Rectal smooth muscle tissue (tissue), 1 donor: ENCODE data around the gene PCARE.

Experiments used
- H3K27ac ChIP-seq: one replicate; pipeline ENCODE4 v1.7.0; 2013; ENCODE audit warnings: low read depth, low read length, inconsistent platforms
- H3K27me3 ChIP-seq: one replicate; pipeline ENCODE4 v1.7.0; 2013; ENCODE audit warnings: low read length; ENCODE audit not compliant: control insufficient read depth, insufficient read depth
- H3K36me3 ChIP-seq: one replicate; pipeline ENCODE4 v1.7.0; 2013; ENCODE audit warnings: low read length; ENCODE audit not compliant: control insufficient read depth, insufficient read depth
- H3K4me1 ChIP-seq: one replicate; pipeline ENCODE4 v1.7.0; 2013; ENCODE audit warnings: low read length; ENCODE audit not compliant: control insufficient read depth, insufficient read depth
- H3K4me3 ChIP-seq: one replicate; pipeline ENCODE4 v1.7.0; 2013; ENCODE audit warnings: low read length
- H3K9ac ChIP-seq: one replicate; pipeline ENCODE4 v1.7.0; 2013; ENCODE audit warnings: low read length

The PCARE gene

DNA sequence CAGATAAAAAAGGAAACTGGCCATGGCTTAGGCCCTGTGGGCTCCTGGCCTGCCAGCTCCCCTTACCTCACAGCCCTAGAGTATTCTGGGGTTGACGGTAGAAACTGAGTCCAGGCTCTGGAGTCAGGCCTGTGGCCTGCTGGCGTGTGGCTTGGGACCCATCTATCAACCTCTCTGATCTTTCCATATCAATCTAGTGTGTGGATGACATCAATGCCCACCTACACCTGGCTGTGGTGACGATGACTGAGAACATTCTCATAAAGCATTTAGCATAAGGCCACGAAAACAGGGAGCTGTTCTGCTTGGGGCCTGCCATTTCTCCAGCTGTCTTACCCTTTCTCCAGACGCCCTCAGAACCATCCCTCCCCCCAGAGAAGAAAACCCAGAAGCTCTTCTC, 17.9 kb downstream of the PCARE start:
- H3K27ac ChIP-seq, result no peak overlapping the region
- H3K9ac ChIP-seq, result no peak overlapping the region
- H3K36me3 ChIP-seq, result no peaks in the 10 kb centered on the region
- peaks cover 10% of the 10 kb centered on the region for H3K4me1 ChIP-seq
- H3K27me3 ChIP-seq, result no peaks in the 10 kb centered on the region
- no peak overlapping the region for H3K4me3 ChIP-seq

DNA sequence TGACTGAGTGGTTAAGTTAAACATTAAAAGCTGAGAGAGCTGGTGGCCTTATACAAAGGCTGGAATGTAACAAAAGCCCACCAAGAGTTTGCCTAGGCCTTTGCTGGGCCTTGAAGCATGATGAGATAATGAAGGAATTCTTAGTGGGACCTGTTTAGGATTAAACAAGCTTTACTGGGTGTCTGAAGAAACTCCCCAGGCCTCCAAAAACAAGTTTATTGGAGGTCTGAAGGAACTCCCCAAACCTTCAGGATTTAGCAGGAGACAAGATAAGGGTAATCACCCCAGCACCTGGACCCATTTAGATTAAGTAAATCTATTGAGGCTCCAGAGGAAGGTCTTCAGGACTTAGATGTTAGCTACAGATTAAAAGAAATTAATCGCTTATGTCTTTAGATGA, 18.7 kb downstream of the PCARE start:
- Histone ChIP-seq H3K36me3 (no peaks in the 10 kb centered on the region), H3K9ac (no peak overlapping the region), H3K27ac (no peak overlapping the region), H3K27me3 (no peaks in the 10 kb centered on the region), H3K4me3 (no peak overlapping the region), H3K4me1 (peaks cover 10% of the 10 kb centered on the region)

DNA sequence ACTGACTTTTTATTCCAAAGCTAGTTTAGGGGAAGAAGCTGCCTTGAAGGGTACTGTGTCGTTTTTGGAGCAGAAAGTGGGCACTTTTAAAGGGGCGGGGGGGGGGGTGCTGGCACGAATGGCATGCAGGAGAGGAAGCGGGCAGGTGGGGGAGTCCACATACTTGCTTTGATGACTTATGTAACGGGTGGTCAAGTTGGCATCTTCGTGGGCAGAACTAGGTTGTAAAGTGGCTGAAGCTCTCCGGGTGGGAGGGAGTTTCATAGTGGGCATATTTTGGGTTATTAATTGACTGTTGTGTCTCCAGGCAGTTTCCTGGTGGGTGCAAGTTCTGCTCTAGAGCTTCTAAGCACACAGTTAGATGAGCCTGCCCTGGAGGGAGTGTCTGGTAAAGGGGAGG, 19.9 kb downstream of the PCARE start:
- H3K27me3 ChIP-seq, result no peaks in the 10 kb centered on the region
- no peak overlapping the region for H3K9ac ChIP-seq
- H3K27ac ChIP-seq, result no peak overlapping the region
- H3K36me3 ChIP-seq, result no peaks in the 10 kb centered on the region
- H3K4me3 ChIP-seq, result no peak overlapping the region
- H3K4me1 ChIP-seq, result peaks cover 10% of the 10 kb centered on the region

DNA sequence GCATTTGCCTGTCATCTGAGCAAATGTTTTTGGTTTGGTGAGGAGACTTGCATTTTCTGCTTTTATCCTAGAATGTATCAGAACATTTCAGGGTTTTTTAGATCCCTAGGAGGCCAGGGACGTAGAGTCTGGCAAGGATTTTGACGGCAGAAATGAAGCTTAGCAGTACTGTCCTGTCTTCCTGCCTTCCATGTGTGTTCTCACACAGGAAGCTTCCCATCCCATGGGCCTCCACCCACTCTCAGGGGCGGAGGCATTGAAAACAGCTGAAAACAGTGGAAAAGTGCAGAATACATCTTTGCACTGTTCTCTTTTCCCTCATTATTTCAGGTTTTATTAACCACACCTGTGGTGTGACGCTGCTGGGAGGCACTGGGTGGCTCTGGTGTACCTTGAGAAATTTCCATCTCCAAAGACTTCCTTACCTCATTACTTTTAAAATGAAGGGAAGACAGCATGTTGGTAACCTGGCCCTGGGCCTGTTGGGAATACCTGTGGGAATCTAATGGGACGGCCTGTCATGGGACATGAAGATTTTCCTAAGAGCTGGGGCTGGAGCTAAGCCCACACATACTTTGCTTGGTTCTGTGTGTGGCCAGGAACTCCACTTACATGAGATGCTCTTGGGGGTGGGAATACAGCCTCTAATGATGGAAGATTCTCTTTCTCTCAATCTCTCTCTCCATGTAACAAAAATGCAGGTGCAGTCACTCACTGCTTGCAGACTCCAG, 20.5 kb downstream of the PCARE start:
- Histone ChIP-seq H3K27ac (no peak overlapping the region), H3K4me1 (peaks cover 10% of the 10 kb centered on the region), H3K4me3 (no peak overlapping the region), H3K9ac (no peak overlapping the region), H3K36me3 (no peaks in the 10 kb centered on the region), H3K27me3 (no peaks in the 10 kb centered on the region)

DNA sequence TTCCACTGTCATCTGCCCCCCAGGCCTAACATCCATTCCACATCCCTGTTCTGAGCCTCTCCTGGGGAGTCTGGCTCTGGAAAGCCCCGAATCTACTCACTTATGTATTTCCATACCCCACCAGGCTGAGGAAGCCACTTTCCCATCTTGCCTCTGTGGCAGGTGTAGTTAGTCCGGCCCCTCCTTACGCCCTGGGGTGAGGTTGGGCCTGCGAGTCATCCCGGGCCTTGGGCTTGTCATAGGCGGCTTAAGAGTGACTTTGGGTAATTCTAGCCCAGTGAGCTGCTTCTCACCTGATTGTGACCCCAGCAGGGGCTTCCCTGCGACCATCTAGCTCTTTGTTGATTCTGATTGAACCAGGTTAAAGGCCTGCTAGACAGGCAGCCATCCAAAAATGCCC, 21.1 kb downstream of the PCARE start:
- Histone ChIP-seq H3K27me3 (no peaks in the 10 kb centered on the region), H3K4me3 (no peak overlapping the region), H3K4me1 (peaks cover 10% of the 10 kb centered on the region), H3K9ac (no peak overlapping the region), H3K27ac (no peak overlapping the region), H3K36me3 (no peaks in the 10 kb centered on the region)

DNA sequence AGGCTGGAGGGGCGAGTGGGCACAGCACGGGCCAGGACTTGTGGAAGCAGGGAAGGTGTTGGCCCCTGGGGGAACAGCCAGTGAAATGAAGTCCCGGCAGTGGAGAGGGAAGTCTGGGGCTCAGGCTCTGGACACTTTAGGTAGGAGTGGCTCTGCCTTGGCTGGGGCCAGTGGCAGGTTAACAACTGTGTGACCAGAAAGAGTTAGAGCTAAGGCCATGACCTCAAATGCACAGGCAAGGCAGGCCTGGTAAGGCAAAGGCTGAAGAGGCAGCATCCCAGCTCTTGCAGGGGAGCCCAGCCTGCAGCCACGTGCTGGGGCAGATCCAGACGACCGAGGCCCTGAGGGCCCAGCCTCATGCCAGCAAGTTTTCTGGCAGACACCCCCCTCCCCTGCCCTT, 21.5 kb downstream of the PCARE start:
- no peak overlapping the region for H3K9ac ChIP-seq
- no peaks in the 10 kb centered on the region for H3K36me3 ChIP-seq
- H3K4me3 ChIP-seq, result no peak overlapping the region
- H3K27me3 ChIP-seq, result no peaks in the 10 kb centered on the region
- H3K4me1 ChIP-seq, result peaks cover 10% of the 10 kb centered on the region
- no peak overlapping the region for H3K27ac ChIP-seq

DNA sequence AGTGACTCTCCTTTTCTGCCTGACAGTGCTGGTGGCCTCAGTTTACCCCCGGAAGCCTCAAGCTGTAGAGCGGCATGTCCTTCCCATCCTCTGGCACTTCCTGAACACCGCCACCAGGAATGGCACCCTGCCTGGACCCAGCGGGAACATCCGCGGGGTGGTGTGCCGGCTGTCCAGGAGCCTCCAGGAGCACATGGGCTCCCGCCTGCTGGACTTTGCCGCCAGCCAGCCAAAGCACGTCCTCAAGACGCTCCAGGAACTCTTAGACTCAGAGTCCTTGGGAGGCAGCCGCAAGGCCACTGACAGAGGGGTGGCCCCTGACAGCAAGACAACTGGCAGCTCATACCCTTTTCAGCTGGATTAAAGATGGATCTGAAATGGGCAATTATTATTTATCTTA, 22.6 kb downstream of the PCARE start:
- Histone ChIP-seq H3K27ac (no peak overlapping the region), H3K4me3 (no peak overlapping the region), H3K27me3 (no peaks in the 10 kb centered on the region), H3K9ac (no peak overlapping the region), H3K36me3 (no peaks in the 10 kb centered on the region), H3K4me1 (peaks cover 10% of the 10 kb centered on the region)

DNA sequence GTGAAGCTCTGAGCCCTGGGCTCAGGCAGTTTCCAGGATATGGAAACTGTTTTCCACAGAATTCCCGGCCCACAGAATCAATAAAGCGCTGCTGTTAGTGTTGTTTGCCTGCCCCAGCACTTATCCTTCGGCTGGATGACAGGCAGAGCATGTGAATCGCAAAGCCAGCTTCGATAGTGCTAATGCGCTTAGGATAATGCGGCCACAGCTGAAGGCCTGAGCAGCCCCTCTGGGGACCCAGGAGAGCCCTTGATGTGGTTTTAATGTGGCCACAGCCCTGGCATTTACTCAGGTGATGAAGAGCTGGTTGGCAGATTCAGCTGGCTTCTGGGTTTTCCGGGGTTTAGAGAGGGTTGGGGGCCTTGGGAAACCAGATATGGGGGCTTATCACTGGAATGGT, 23.7 kb downstream of the PCARE start:
- Histone ChIP-seq H3K9ac (no peak overlapping the region), H3K4me1 (peaks cover 10% of the 10 kb centered on the region), H3K27me3 (no peaks in the 10 kb centered on the region), H3K36me3 (no peaks in the 10 kb centered on the region), H3K27ac (no peak overlapping the region), H3K4me3 (no peak overlapping the region)

DNA sequence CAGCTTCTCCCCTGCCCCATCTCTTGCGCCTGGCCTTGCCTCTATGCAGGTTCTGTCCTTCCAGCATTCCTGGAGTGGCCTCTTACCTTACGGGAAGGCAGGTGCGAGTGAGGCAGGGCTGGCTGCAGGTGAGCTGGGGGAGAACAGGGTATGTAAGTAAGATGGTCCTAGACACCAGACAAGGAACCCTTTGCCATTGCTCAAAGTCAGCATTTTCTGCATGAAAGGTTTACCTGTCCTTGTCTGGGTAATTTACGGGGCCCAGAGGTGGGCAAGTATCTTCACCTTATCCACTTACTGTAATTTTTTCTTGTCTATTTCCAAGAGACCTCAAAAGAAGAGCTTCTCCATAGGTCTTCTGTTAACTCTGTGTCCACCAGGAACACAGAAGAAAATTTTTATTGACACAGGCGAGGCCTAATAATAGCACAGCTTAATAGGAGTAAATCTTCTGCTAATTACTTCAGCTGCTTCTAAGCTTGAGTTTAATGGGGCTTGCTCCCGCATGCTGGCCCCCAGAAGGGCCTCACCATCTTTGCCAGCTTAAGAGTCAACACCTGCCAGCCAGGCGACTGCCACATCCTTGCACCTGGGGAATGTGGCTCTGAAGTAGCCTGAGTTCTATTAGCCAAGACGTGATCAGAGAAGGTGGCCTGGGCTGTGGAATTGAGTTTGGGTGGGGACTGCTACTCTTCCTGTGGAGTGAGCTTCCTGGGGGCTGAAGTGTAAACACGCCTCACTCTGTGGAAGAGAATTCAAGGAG, 27.1 kb downstream of the PCARE start:
- H3K27me3 ChIP-seq, result no peaks in the 10 kb centered on the region
- no peak overlapping the region for H3K27ac ChIP-seq
- H3K4me3 ChIP-seq, result no peak overlapping the region
- H3K36me3 ChIP-seq, result no peaks in the 10 kb centered on the region
- H3K9ac ChIP-seq, result no peak overlapping the region
- H3K4me1 ChIP-seq, result peaks cover 3% of the 10 kb centered on the region

DNA sequence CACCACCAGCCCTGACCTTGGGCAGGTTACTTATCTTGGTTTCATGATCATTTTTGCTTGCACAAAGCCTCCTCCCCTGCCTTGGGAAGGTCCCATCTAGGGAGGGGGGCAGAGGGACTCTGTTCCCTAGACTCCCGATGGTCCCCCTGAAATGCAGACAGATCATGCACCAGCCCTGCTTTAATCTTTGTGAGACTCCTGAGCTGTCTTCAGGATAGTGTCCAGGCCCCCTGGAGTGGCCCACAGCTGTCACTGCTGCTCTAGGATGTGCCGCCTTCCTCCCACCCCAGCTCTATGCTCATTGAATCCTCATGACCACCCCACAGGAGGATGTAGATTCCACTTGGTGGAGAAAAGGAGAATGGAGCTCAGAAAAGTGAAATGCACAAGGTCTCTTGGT, 28.0 kb downstream of the PCARE start:
- Histone ChIP-seq H3K9ac (no peak overlapping the region), H3K27me3 (no peaks in the 10 kb centered on the region), H3K4me3 (no peak overlapping the region), H3K36me3 (no peaks in the 10 kb centered on the region), H3K27ac (no peak overlapping the region), H3K4me1 (peaks cover 5% of the 10 kb centered on the region)

DNA sequence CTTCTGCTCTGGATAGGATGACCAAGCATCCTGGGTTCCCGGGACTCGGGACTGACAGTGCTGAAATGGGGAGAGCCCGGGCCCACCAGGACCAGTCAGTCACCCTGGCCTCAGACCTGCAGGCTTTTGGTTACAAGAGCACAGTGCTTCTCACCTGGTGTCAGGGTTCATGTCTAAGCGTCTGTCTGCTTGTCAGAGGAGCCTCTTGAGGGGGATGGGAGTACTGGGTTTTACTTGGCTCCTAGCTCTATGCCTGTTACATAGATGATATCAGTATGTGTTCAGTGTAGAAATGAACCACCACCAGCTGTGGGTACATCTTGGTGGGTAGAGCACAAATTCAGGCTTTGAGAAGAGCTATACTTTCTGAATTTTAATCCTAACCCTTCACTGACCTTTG, 29.9 kb downstream of the PCARE start:
- Histone ChIP-seq H3K27me3 (no peaks in the 10 kb centered on the region), H3K9ac (no peak overlapping the region), H3K27ac (no peak overlapping the region), H3K4me3 (no peak overlapping the region), H3K4me1 (peaks cover 7% of the 10 kb centered on the region), H3K36me3 (no peaks in the 10 kb centered on the region)

DNA sequence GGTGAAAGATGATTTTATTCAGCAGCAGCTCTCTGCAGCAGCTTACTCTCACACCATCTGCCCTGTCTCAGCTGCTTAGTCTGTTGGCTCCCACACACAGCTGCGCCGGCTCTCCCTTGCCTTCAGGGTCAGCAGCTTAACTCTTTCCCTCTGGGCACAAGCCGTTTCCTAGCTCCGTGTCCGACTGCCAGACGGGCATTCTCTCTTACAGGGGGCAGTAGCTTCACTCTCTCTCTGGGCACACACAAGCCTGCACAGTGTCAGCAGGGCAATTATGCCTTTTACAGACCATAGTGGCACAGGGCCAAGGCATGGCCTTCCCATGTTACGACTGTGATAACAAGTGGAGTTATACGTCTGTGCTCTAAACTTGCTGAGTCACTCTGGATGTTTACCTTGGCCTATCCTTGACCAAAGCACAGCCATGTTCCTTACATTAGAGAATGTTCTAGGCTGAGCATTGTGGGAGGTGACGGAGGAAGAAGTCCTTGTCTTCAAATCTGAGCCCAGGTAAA, 31.7 kb downstream of the PCARE start:
- H3K36me3 ChIP-seq, result no peaks in the 10 kb centered on the region
- no peak overlapping the region for H3K9ac ChIP-seq
- H3K4me3 ChIP-seq, result no peak overlapping the region
- peaks cover 7% of the 10 kb centered on the region for H3K4me1 ChIP-seq
- no peak overlapping the region for H3K27ac ChIP-seq
- no peaks in the 10 kb centered on the region for H3K27me3 ChIP-seq
